Stimulated activated CD4-positive, alpha-beta T cell treated with anti-CD3 and anti-CD28 coated beads, Interleukin-1b, Interleukin-23, amount 100 ng/mL, for 48 hours (primary cell): ENCODE results near the gene USP6.
"Not testable (repeated sequence)": the region's sequence is repeated elsewhere in the genome, so short reads cannot be mapped to it uniquely, and the experiment has no call there.

Experiments
- DNase-seq: peaks from one replicate; pipeline ENCODE4 v3.0.0-alpha.2; 2020

USP6 gene

GRCh38 chr17:5200360-5200759 lies 84.5 kb downstream of the USP6 start:
- no peak for DNase-seq

- no peak for DNase-seq
Measured at GRCh38 chr17:5201011-5201410, 85.2 kb downstream of the USP6 start.

GRCh38 chr17:5203178-5203907 lies 87.5 kb downstream of the USP6 start:
- no peak for DNase-seq

GRCh38 chr17:5203908-5204294 lies 88.1 kb downstream of the USP6 start:
- DNase-seq, result no peak

GRCh38 chr17:5209396-5209795 lies 93.6 kb downstream of the USP6 start:
- DNase-seq, result no peak

- DNase-seq, result no peak
Measured at GRCh38 chr17:5210091-5210490, 94.3 kb downstream of the USP6 start.

- no peak for DNase-seq
Measured at GRCh38 chr17:5210614-5211252, 94.9 kb downstream of the USP6 start.

GRCh38 chr17:5211458-5211857 lies 95.6 kb downstream of the USP6 start:
- no peak for DNase-seq

- DNase-seq, result not testable (repeated sequence)
Measured at GRCh38 chr17:5217562-5217961, 101.7 kb downstream of the USP6 start.

GRCh38 chr17:5219536-5219935 lies 103.7 kb downstream of the USP6 start:
- no peak for DNase-seq

- no peak for DNase-seq
Measured at GRCh38 chr17:5220074-5220473, 104.2 kb downstream of the USP6 start.

- not testable (repeated sequence) for DNase-seq
Measured at GRCh38 chr17:5221912-5222311, 106.1 kb downstream of the USP6 start.
